ENCODE measurements around the gene C17orf113.

The C17orf113 gene

GRCh38 chr17:42053731-42054500, 3.5 kb upstream of the C17orf113 start:
- no peak for TF ChIP-seq CTCF (IDR thresholded peaks at IDR 0.05; ENCODE audit: low read depth, low read length)
- DNase-seq (ENCODE audit: low read depth in 2 of 2): no peak
- H3K4me3 ChIP-seq (replicated peaks in 1 of 2; ENCODE audit: low read depth in 2 of 2, low read length in 2 of 2): no peak overlapping the region

- no peak overlapping the region for H3K4me3 ChIP-seq (replicated peaks in 1 of 2; ENCODE audit: low read depth in 2 of 2, low read length in 2 of 2)
- TF ChIP-seq CTCF (IDR thresholded peaks at IDR 0.05; ENCODE audit: low read depth, low read length): no peak
- no peak for DNase-seq (ENCODE audit: low read depth in 2 of 2)
Observed at GRCh38 chr17:42052346-42052877, 2.0 kb upstream of the C17orf113 start.

GRCh38 chr17:42051645-42052044, 1.2 kb upstream of the C17orf113 start:
- DNase-seq (ENCODE audit: low read depth in 2 of 2): no peak
- TF ChIP-seq CTCF (IDR thresholded peaks at IDR 0.05; ENCODE audit: low read depth, low read length): no peak

GRCh38 chr17:42051013-42051400, 606 bp upstream of the C17orf113 start:
- H3K4me3 ChIP-seq (replicated peaks in 1 of 2; ENCODE audit: low read depth in 2 of 2, low read length in 2 of 2): no peak overlapping the region
- DNase-seq (ENCODE audit: low read depth in 2 of 2): no peak
- TF ChIP-seq CTCF (IDR thresholded peaks at IDR 0.05; ENCODE audit: low read depth, low read length): no peak

More at GRCh38 chr17:42051645-42052044, 1.2 kb upstream of the C17orf113 start:
- H3K4me3 ChIP-seq (replicated peaks in 1 of 2; ENCODE audit: low read depth in 2 of 2, low read length in 2 of 2): no peak overlapping the region

- DNase-seq (ENCODE audit: low read depth in 2 of 2): no peak
- peak overlapping the region; percentile 42 to 49 for H3K4me3 ChIP-seq (replicated peaks in 1 of 2; ENCODE audit: low read depth in 2 of 2, low read length in 2 of 2)
- no peak for TF ChIP-seq CTCF (IDR thresholded peaks at IDR 0.05; ENCODE audit: low read depth, low read length)
Observed at GRCh38 chr17:42049834-42050392, 488 bp downstream of the C17orf113 start.

- DNase-seq (ENCODE audit: low read depth in 2 of 2): no peak
- no peak for TF ChIP-seq CTCF (IDR thresholded peaks at IDR 0.05; ENCODE audit: low read depth, low read length)
Observed at GRCh38 chr17:42047343-42047742, 3.1 kb downstream of the C17orf113 start.

More at GRCh38 chr17:42047343-42047742, 3.1 kb downstream of the C17orf113 start:
- H3K4me3 ChIP-seq (replicated peaks in 1 of 2; ENCODE audit: low read depth in 2 of 2, low read length in 2 of 2): no peak overlapping the region
